Activated naive CD4-positive, alpha-beta T cell treated with Interleukin-2 at 50 U/mL for 16 hours (primary cell): Measurements from ENCODE around the gene WEE1.

Experiments
- DNase-seq: peaks from one replicate; pipeline ENCODE4 v3.0.0-alpha.2; 2020

Gene WEE1

DNA sequence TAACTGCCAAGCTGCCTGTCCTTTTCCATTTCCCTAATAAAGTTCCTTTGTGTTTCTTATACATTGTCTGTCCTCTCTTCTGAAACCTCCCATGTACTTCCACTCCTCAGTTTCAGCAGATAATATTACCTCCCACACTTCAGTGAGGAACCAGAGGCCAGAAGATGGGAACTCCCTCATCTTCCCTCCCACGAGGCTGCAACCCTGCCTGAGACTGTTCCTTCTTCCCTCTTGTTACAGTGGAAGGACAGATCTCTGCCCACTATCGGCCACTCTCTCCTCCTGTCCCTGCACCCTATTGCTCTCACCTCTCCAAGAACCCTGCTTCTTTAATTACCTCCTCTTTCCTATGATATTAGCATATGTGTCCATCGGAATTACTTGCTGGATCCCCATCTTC lies 52.3 kb downstream of the WEE1 start:
- DNase-seq = no peak

DNA sequence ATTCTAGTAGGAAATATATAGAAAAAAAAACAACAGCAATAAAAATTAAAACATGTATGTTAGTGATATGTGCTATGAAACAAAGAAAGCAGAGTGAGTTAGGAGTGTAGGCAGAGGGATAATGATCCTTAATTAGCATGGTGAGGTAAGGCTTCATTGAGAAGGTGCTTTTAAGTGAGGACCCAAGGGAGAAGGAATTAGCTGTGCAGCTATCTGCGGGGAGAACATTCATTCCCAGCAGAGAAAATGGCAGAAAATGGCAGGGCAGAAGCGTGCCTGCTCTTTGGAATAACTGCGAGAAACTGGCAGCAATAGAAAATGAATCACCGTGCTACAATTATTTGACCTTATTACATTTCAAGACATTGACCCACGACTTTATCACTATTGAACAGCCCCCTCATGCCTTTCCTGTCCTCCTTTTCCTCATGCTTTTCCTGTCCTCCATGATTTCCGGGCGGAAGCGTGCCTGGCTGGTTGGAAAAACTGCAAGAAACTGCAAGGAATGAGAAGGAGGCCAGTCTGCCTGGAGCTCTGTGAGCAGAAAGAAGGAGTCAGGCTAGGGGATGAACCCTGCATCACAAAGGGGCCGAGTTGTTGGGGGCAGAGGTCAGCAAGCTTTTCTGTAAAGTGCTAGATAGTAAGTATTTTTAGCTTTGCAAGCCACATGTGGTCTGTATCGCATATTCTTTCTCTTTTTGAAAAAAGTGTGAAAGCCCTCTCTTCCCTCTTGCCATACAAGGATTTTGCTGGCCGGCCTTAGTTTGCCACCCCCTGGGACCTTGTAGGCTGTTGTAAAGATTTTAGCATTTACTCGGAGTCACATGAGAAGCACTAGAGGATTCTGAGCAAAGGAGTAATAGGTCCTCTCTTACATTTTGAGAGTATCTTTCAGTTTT lies 53.3 kb downstream of the WEE1 start:
- DNase-seq = no peak

DNA sequence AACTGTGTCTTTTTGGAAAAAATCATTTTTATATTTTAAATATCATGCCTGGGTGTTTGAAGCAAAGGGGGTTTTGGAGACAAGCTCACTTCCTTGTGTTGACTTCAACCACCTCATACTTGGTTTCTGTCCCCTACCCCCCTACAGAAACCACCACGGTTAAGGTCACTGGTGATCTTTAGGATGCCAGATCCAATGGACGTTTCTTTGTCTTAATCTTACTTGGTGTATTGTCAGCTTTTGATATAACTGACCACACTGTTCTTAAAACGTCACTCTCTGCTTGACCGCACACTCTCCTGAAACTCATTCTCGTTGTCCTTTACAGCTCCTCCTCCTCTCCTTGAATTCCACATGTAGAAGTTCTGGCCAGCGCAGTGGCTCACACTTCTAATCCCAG lies 55.6 kb downstream of the WEE1 start:
- no peak for DNase-seq

DNA sequence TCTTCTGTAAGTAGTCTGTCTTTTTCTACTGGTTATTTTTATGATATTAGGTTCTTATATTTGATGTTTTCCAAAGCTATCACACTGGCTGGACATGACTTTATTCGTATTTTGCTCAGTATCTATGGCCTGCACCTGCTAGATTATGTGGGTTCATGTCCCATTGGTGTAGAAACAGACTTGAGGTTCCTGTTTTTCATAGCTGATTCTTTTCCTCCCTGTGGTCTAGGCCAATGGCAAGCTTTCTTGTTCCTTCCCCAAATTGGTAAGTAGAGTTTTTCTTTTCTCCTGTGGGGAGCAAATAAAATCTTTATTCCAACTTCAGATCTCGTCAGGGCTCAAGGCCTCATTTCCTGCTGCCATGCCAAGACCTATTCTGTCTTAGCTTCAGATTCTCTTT lies 60.2 kb downstream of the WEE1 start:
- no peak for DNase-seq

DNA sequence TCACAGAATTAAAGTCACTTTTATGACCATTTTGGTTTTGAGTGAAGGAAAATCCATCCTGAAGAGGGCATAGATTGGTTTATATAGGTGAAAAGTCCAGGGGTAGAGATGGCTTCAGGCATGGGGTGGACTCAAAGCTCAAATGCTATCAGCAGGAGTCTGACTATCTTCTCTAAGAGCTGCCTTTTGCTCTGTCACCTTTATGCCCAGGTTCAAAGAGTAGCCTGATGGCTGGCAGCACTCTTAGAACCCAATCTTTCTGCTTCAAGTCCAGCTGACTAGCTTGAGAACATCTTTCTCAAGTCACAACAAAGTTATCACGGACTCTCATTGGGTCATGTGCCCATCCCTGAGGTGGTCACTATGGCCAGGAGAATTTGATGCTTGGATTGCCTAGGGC lies 63.2 kb downstream of the WEE1 start:
- no peak for DNase-seq

DNA sequence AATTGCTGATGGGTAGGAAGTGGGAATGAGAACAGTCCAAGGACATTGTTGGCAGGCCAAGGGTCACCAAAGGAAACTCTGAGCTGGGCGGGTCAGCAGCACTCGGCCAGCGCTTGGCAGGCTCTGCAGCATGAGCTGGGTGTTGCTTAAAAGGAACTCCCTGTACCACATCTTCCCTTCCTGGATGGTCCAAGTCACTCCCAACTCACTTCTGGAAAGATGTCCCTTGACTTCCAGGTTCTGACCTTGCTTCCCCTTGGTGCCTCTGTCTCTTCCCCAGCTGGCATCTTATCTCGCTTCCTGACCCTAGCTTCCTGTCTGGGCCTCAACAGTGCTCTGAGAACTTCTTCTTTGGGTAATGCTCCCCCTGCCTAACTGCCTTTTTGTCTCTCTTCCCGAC lies 65.6 kb downstream of the WEE1 start:
- DNase-seq = no peak
